NCI-H510A treated with DMSO at 0.1 percent for 48 hours (cell line): ENCODE measurements around the gene MAP2K1.
"Not testable (repeated sequence)": the region's sequence is repeated elsewhere in the genome, so short reads cannot be mapped to it uniquely, and the experiment has no call there.

Experiments
- DNase-seq: peaks from one replicate; lab custom pipeline; 2025; lab: John Stamatoyannopoulos, UW

MAP2K1 gene

GRCh38 chr15:66386204-66387123 is at the start of gene MAP2K1:
Gene MAP2K1 (plus strand): TSS chr15:66386912. CDS start chr15:66387348, 436 bp downstream.
- DNase-seq: peak; percentile 86

GRCh38 chr15:66348530-66348929 is 38.2 kb upstream of the MAP2K1 start:
- not testable (repeated sequence) for DNase-seq

- DNase-seq: no peak
Observed at GRCh38 chr15:66356077-66356358, 30.7 kb upstream of the MAP2K1 start.

GRCh38 chr15:66356359-66357236 is 30.1 kb upstream of the MAP2K1 start, which contains the start of gene TIPIN:
Gene TIPIN (minus strand): TSS chr15:66356685. CDS start chr15:66352947, 3,738 bp downstream.
- peak; percentile 81 for DNase-seq

GRCh38 chr15:66359740-66360139 is 27.0 kb upstream of the MAP2K1 start:
- DNase-seq: no peak

GRCh38 chr15:66361745-66362460 is 24.8 kb upstream of the MAP2K1 start:
- not testable (repeated sequence) for DNase-seq

- no peak for DNase-seq
Observed at GRCh38 chr15:66362776-66363175, 23.9 kb upstream of the MAP2K1 start.

GRCh38 chr15:66364944-66365528 is 21.7 kb upstream of the MAP2K1 start:
- DNase-seq: no peak

- peak; percentile 59 for DNase-seq
Observed at GRCh38 chr15:66369773-66370651, 16.7 kb upstream of the MAP2K1 start.

- DNase-seq: no peak
Observed at GRCh38 chr15:66374179-66374578, 12.5 kb upstream of the MAP2K1 start.

GRCh38 chr15:66378814-66379430 is 7.8 kb upstream of the MAP2K1 start:
- DNase-seq: no peak

GRCh38 chr15:66381376-66381775 is 5.3 kb upstream of the MAP2K1 start:
- not testable (repeated sequence) for DNase-seq

GRCh38 chr15:66387163-66388042 is 691 bp downstream of the MAP2K1 start:
- DNase-seq: peak; percentile 16

- no peak for DNase-seq
Observed at GRCh38 chr15:66388043-66388363, 1.3 kb downstream of the MAP2K1 start.

GRCh38 chr15:66388576-66388975 is 1.9 kb downstream of the MAP2K1 start:
- DNase-seq: no peak

GRCh38 chr15:66389098-66389858 is 2.6 kb downstream of the MAP2K1 start:
- no peak for DNase-seq

- no peak for DNase-seq
Observed at GRCh38 chr15:66389859-66390381, 3.2 kb downstream of the MAP2K1 start.

- no peak for DNase-seq
Observed at GRCh38 chr15:66390678-66391077, 4.0 kb downstream of the MAP2K1 start.
